Kidney (tissue), 14 donors: ENCODE results near the gene POLR2L. TPM values are rescaled to one million over a fixed set of nuclear protein-coding genes. Genes with fewer than 3 reads are reported as not detected.

Experiments
- DNase-seq, 5 donors: peaks; one replicate each; pipeline ENCODE4 v3.0.0-alpha.2; 2013 to 2020
- FAIRE-seq: peaks from 2 replicates; lab custom pipeline; 2012; peaks lifted over from hg19 to GRCh38; lab: Jason Lieb, UNC
- H3K27ac ChIP-seq, 2 donors: one replicate each; pipeline ENCODE4 v1.7.0; 2013; ENCODE audit warnings: low read depth in 2 of 2, low read length in 2 of 2, inconsistent platforms in 1 of 2
- H3K27me3 ChIP-seq: one replicate; pipeline ENCODE4 v1.7.1; 2013; ENCODE audit warnings: low read length, inconsistent platforms; ENCODE audit not compliant: control insufficient read depth, insufficient read depth
- H3K36me3 ChIP-seq, 3 donors: one replicate each; pipeline versions ENCODE4 v1.7.0 to v1.7.1; 2013; ENCODE audit warnings: low read length in 3 of 3, control low read depth in 1 of 3, inconsistent platforms in 1 of 3; ENCODE audit not compliant: insufficient read depth in 3 of 3, control insufficient read depth in 2 of 3
- H3K4me1 ChIP-seq, 3 donors: one replicate each; pipeline versions ENCODE4 v1.7.0 to v1.7.1; 2013; ENCODE audit warnings: low read length in 3 of 3, inconsistent platforms in 1 of 3, low read depth in 1 of 3; ENCODE audit not compliant: control insufficient read depth in 2 of 3, insufficient read depth in 2 of 3
- H3K4me3 ChIP-seq, 3 donors: one replicate each; pipeline versions ENCODE4 v1.7.0 to v1.8.1; 2013; ENCODE audit warnings: low read length in 3 of 3, control low read depth in 1 of 3, inconsistent platforms in 1 of 3
- H3K9ac ChIP-seq, 3 donors: one replicate each; pipeline versions ENCODE4 v1.7.0 to v1.7.1; 2013; ENCODE audit warnings: low read length in 3 of 3, control low read depth in 1 of 3, inconsistent platforms in 1 of 3
- H3K9me3 ChIP-seq, 3 donors: one replicate each; pipeline versions ENCODE4 v1.7.0 to v1.7.1; 2013; ENCODE audit warnings: low read length in 3 of 3, control low read depth in 1 of 3, inconsistent platforms in 1 of 3; ENCODE audit not compliant: control insufficient read depth in 2 of 3, insufficient read depth in 1 of 3
- intact Hi-C: fragments of 100-400 bp; cut with DNase I; formaldehyde crosslinking; loops from one replicate; pipeline ENCODE4 v1.11.1; 2022
- polyA plus RNA-seq: library from polyadenylated mRNA; stranded (reverse); fragments of 350-450 nt; fragmentation: Illumina TruSeq; extraction: RNeasy Lipid Tissue Mini Kit (QIAGEN cat#74804); gene quantifications from one replicate; pipeline ENCODE4 v1.2.3, GENCODE V29; 2014; ENCODE audit warnings: low read depth, low replicate concordance; ENCODE audit not compliant: insufficient read depth
- total RNA-seq: library from RNA; stranded (reverse); fragmentation: NEBNext Ultra II Directional; extraction: Animal tissue kit (Norgen Biotek cat#: 25700); gene quantifications from one replicate; pipeline ENCODE4 v1.2.1, GENCODE V29; 2021
- TF ChIP-seq, protein P1 (sequence below): IDR thresholded peaks from 3 replicates; pipeline ENCODE4 v1.5.1; 2012; ENCODE audit warnings: mild to moderate bottlenecking, moderate library complexity, borderline replicate concordance; ENCODE audit not compliant: insufficient read depth; ENCODE audit errors: extremely low read depth
- donor health status: control.
- donor health status: control.
- donor health status: control.
- donor health status: control.
- donor health status: control.
- donor health status: DM: yes; HTN: yes; CAD: no.
- donor health status: Normal renal cell carcinoma (clear cell type).

The POLR2L gene
- total and polyA plus RNA-seq, 2 donors from 2014 or later, result 107 to 376 TPM

DNA sequence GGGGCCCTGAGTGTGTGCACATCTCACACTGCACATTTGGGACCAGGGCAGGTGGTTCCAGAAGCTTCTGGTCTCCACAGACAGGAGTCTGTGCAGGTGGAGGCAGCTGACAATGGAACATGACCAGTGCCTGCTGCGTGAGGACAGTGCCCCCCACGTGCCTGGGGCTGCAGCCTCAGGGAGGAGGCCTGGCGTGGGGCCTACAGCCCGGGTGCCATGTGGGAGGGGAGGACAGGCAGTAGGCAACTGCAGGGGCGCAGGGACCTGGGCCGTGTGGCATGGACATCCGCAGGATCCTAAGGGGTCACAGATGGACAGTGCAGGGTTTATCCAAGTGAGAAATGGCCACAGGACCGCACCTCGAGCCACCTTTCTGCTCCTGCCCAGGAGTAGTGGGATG lies 29.1 kb upstream of the POLR2L start:
- DNase-seq (no peak), FAIRE-seq (no peak)
- TF ChIP-seq, protein P1, sequence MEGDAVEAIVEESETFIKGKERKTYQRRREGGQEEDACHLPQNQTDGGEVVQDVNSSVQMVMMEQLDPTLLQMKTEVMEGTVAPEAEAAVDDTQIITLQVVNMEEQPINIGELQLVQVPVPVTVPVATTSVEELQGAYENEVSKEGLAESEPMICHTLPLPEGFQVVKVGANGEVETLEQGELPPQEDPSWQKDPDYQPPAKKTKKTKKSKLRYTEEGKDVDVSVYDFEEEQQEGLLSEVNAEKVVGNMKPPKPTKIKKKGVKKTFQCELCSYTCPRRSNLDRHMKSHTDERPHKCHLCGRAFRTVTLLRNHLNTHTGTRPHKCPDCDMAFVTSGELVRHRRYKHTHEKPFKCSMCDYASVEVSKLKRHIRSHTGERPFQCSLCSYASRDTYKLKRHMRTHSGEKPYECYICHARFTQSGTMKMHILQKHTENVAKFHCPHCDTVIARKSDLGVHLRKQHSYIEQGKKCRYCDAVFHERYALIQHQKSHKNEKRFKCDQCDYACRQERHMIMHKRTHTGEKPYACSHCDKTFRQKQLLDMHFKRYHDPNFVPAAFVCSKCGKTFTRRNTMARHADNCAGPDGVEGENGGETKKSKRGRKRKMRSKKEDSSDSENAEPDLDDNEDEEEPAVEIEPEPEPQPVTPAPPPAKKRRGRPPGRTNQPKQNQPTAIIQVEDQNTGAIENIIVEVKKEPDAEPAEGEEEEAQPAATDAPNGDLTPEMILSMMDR, result no peak
- Histone ChIP-seq H3K4me3 (no peak overlapping the region), H3K9me3 (no peaks in the 10 kb centered on the region), H3K27ac (no peak overlapping the region), H3K9ac (no peak overlapping the region), H3K36me3 (no peaks in the 10 kb centered on the region), H3K27me3 (no peaks in the 10 kb centered on the region), H3K4me1 (peaks cover 0 to 4% (median 3%) of the 10 kb centered on the region in 3 donors)
- intact Hi-C loops, result no loop called here

DNA sequence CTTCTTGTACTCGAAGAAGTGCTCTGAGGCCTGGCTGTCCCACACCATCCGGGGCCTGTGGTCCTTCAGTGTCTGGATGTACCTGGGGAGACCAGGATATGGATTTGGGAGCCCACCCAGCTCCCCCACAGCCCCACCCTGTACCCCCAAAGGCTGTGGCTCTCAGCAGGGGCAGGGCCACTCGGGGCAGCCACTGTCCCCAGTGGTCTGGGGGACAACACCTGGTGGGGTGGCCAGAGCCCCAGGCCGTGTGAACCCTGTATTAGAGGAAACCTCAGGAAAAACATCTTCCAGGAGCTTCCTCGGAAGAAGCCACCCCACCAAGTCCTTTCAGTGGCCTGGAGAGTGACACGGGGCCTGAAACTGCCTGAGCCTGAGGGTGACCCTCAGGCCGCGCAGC lies 28.1 kb upstream of the POLR2L start:
- no peaks in the 10 kb centered on the region for H3K4me1 ChIP-seq
- DNase-seq (no peak), FAIRE-seq (no peak)
- intact Hi-C loops, result no loop called here
- H3K9ac ChIP-seq, result no peak overlapping the region
- no peaks in the 10 kb centered on the region for H3K36me3 ChIP-seq
- TF ChIP-seq, protein P1, result no peak
- no peak overlapping the region for H3K27ac ChIP-seq
- no peak overlapping the region for H3K4me3 ChIP-seq
- H3K27me3 ChIP-seq, result no peaks in the 10 kb centered on the region
- H3K9me3 ChIP-seq, result no peaks in the 10 kb centered on the region

DNA sequence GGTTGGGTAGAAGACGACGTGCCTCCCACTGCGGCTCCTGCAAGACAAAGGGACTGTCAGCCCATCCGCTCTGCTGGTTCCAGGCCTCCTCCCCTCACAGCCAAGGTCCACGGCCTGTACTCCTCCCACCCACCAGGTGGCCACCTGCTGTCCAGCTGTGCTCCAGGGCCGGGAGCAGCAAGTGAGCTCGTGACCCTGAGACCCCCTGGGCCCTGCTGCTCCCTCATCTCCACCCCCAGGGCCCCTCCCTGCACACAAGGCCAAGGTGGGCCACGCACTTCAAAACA lies 27.7 kb upstream of the POLR2L start:
- no peak for FAIRE-seq

More for the DNA sequence above, 27.7 kb upstream of the POLR2L start:
- peak in 4 of 5 donors; percentile 76 to 90 (median 82) for DNase-seq
- Histone ChIP-seq H3K36me3 (no peaks in the 10 kb centered on the region), H3K4me3 (no peak overlapping the region), H3K4me1 (no peaks in the 10 kb centered on the region), H3K27ac (no peak overlapping the region), H3K9ac (no peak overlapping the region), H3K9me3 (no peaks in the 10 kb centered on the region), H3K27me3 (no peaks in the 10 kb centered on the region)
- intact Hi-C loops, result no loop called here
- TF ChIP-seq, protein P1, result no peak
